Measurements from ENCODE around the gene FCER1G.

DNA sequence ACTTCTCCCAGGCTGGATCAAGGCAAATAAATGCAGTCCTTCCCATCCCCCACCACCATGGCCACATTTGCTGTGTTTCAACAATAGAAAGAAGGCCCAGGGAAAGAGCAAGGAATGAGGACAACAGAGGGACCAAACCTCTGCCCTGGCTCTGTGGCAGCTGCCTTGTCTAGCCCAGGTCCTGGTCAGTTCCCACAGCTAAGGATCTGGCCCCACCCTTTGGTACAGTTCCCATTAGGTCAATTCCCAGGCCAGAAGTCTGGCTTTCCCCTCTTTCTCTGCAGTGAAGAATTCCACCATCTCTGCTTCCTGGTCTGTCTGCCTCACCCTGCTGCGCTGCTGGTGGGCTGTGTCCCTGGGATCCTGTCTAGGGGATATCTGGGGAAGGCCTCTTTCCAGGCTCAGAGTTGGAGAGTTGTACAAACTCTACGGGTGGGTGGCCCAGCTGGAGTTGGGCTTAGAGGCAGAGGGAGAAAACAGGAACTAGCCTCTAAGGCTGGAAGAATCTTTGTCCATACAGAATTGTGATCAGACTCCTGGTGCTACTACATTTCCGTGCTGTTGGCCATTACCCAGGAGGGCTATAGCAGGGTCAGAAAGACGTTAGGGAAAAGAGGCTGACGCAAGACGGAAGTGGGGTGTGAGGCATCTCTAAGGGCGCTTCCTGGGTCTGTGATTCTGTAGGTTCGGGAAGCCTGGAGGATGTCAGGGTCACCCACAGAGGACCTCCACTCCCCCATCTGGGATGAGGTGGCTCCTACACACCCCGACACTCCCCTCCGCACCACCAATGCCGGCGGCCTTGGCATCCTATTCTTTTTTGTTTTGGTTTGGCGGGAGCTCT, 13.9 kb upstream of the FCER1G start:
- TF ChIP-seq, protein P1, sequence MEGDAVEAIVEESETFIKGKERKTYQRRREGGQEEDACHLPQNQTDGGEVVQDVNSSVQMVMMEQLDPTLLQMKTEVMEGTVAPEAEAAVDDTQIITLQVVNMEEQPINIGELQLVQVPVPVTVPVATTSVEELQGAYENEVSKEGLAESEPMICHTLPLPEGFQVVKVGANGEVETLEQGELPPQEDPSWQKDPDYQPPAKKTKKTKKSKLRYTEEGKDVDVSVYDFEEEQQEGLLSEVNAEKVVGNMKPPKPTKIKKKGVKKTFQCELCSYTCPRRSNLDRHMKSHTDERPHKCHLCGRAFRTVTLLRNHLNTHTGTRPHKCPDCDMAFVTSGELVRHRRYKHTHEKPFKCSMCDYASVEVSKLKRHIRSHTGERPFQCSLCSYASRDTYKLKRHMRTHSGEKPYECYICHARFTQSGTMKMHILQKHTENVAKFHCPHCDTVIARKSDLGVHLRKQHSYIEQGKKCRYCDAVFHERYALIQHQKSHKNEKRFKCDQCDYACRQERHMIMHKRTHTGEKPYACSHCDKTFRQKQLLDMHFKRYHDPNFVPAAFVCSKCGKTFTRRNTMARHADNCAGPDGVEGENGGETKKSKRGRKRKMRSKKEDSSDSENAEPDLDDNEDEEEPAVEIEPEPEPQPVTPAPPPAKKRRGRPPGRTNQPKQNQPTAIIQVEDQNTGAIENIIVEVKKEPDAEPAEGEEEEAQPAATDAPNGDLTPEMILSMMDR (IDR thresholded peaks at IDR 0.05 in 2 of 3, conservative IDR thresholded peaks at IDR 0.05 in 1 of 3; ENCODE audit: insufficient read depth in 2 of 3, low read depth in 1 of 3, low read length in 3 of 3) = no peak
- no peak for TF ChIP-seq POLR2AphosphoS5 (IDR thresholded peaks at IDR 0.05; ENCODE audit: control insufficient read depth, insufficient read depth, low read depth, low read length)
